Natural killer cell (primary cell): ENCODE measurements around the gene FRAS1. TPM values are rescaled to one million over a fixed set of nuclear protein-coding genes. Genes with fewer than 3 reads are reported as not detected.

ENCODE experiments used
- ATAC-seq, 3 donors: fragments of 150-1000 bp in 2 of 3; fragments of 200-7000 bp in 1 of 3; cut with Tn5 transposase; 1 replicate in 1 of 3; 2 replicates in 2 of 3; pipeline ENCODE4 v1.10.0; 2021; ENCODE audit warnings: mild to moderate bottlenecking in 2 of 3, moderate library complexity in 2 of 3
- DNase-seq, 2 donors: peaks; one replicate each; pipeline versions ENCODE4 v3.0.0 to v3.0.0-alpha.2; 2013 to 2021; ENCODE audit warnings: mixed read lengths in 1 of 2
- H3K27ac ChIP-seq: one replicate; pipeline ENCODE4 v1.5.1; 2013; ENCODE audit warnings: mild to moderate bottlenecking, low read length
- H3K27me3 ChIP-seq: one replicate; pipeline ENCODE4 v1.6.1; 2013; ENCODE audit warnings: low read length; ENCODE audit not compliant: control insufficient read depth, insufficient read depth
- H3K36me3 ChIP-seq: one replicate; pipeline ENCODE4 v1.6.1; 2013; ENCODE audit warnings: low read length; ENCODE audit not compliant: control insufficient read depth, insufficient read depth
- H3K4me1 ChIP-seq: one replicate; pipeline ENCODE4 v1.6.1; 2013; ENCODE audit warnings: low read length; ENCODE audit not compliant: control insufficient read depth, insufficient read depth
- H3K4me3 ChIP-seq: one replicate; pipeline ENCODE4 v1.5.1; 2013; ENCODE audit warnings: low read length
- H3K9me3 ChIP-seq: one replicate; pipeline ENCODE4 v1.6.1; 2013; ENCODE audit warnings: low read length; ENCODE audit not compliant: control insufficient read depth, insufficient read depth
- H3K27ac Mint-ChIP-seq, 2 donors: one replicate each; pipeline ENCODE4 v1.8.0; 2022; ENCODE audit warnings: mild to moderate bottlenecking in 2 of 2, mixed read lengths in 2 of 2, moderate library complexity in 1 of 2
- H3K27me3 Mint-ChIP-seq, 2 donors: one replicate each; pipeline ENCODE4 v1.8.0; 2022; ENCODE audit warnings: low read depth in 2 of 2, mixed read lengths in 2 of 2
- H3K36me3 Mint-ChIP-seq: one replicate; pipeline ENCODE4 v1.8.0; 2022; ENCODE audit warnings: mixed read lengths
- H3K4me1 Mint-ChIP-seq, 2 donors: one replicate each; pipeline ENCODE4 v1.8.0; 2022; ENCODE audit warnings: mixed read lengths in 2 of 2
- H3K4me3 Mint-ChIP-seq: one replicate; pipeline ENCODE4 v1.8.0; 2022; ENCODE audit warnings: mild to moderate bottlenecking, moderate library complexity, mixed read lengths
- H3K9me3 Mint-ChIP-seq, 2 donors: one replicate each; pipeline ENCODE4 v1.8.0; 2022; ENCODE audit warnings: mixed read lengths in 2 of 2
- CTCF ChIP-seq: fragments of 200-600 bp; IDR thresholded peaks from one replicate; pipeline ENCODE4 v1.8.0; 2022; ENCODE audit warnings: antibody characterized with exemption
- WGBS: methylation state at CpG from one replicate; pipeline ENCODE4 v1.1.7; 2013; ENCODE audit warnings: missing lambda C conversion rate; ENCODE audit not compliant: insufficient coverage; 5-methylcytosine and 5-hydroxymethylcytosine counted together
- intact Hi-C: fragments of 100-400 bp; cut with micrococcal nuclease; formaldehyde crosslinking; loops from one replicate; pipeline ENCODE4 v1.14.2; 2022
- total RNA-seq, 4 donors: library from RNA; stranded (reverse); fragments of 120-200 nt in 1 of 4; gene quantifications; one replicate each; pipeline versions ENCODE4 v1.2.3 to v1.2.4, GENCODE V29; 2013 to 2022

FRAS1 gene
- total RNA-seq, 3 donors from 2014 or later (not counting 1 experiment from before 2014, with no cell fraction given) = 0.15 to 0.31 TPM; not detected in 1

DNA sequence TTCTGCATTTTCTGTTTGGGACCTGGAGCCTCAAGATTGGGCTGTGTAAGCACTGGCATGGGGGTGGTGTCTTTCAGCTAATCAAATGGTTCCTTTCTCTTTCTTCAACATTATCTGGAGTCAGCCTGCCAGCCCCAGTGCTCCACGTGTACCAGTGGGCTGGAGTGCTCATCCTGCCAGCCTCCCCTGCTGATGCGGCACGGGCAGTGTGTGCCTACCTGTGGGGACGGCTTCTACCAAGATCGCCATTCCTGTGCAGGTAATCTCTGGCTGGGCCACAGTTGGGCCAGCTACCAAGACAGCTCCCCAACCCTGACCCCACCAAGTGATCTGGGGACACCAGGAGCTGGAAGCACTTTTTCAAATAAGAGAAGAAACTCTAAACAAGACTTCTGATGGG, 229.2 kb downstream of the FRAS1 start:
- peaks cover 6 to 29% of the 10 kb centered on the region in 2 donors for H3K27me3 Mint-ChIP-seq
- Histone ChIP-seq H3K4me3 (no peak overlapping the region), H3K36me3 (no peaks in the 10 kb centered on the region), H3K27ac (no peak overlapping the region), H3K9me3 (no peaks in the 10 kb centered on the region), H3K27me3 (no peaks in the 10 kb centered on the region), H3K4me1 (no peaks in the 10 kb centered on the region)
- no peak for ATAC-seq
- no peak overlapping the region for H3K4me3 Mint-ChIP-seq
- peaks cover 0 to 2% of the 10 kb centered on the region in 2 donors for H3K9me3 Mint-ChIP-seq
- WGBS = 90% methylated on average over 5 of the region's 5 CpGs
- intact Hi-C loops = no loop called here
- no peaks in the 10 kb centered on the region for H3K4me1 Mint-ChIP-seq
- H3K27ac Mint-ChIP-seq = no peak overlapping the region
- H3K36me3 Mint-ChIP-seq = no peaks in the 10 kb centered on the region
- no peak for TF ChIP-seq CTCF
- DNase-seq = no peak

GRCh38 chr4:78288327-78288726, 231.2 kb downstream of the FRAS1 start:
- intact Hi-C loops = no loop called here
- H3K4me1 ChIP-seq = no peaks in the 10 kb centered on the region
- Mint-ChIP-seq H3K27me3 (peaks cover 3 to 9% of the 10 kb centered on the region in 2 donors), H3K36me3 (no peaks in the 10 kb centered on the region), H3K9me3 (peaks cover 0 to 2% of the 10 kb centered on the region in 2 donors), H3K4me3 (no peak overlapping the region), H3K4me1 (no peaks in the 10 kb centered on the region), H3K27ac (no peak overlapping the region)
- H3K9me3 ChIP-seq = no peaks in the 10 kb centered on the region
- no CpG with 5 or more reads among the region's 2 CpGs for WGBS
- no peak overlapping the region for H3K27ac ChIP-seq
- DNase-seq = no peak
- no peaks in the 10 kb centered on the region for H3K36me3 ChIP-seq
- no peaks in the 10 kb centered on the region for H3K27me3 ChIP-seq
- H3K4me3 ChIP-seq = no peak overlapping the region
- ATAC-seq = no peak
- no peak for TF ChIP-seq CTCF

DNA sequence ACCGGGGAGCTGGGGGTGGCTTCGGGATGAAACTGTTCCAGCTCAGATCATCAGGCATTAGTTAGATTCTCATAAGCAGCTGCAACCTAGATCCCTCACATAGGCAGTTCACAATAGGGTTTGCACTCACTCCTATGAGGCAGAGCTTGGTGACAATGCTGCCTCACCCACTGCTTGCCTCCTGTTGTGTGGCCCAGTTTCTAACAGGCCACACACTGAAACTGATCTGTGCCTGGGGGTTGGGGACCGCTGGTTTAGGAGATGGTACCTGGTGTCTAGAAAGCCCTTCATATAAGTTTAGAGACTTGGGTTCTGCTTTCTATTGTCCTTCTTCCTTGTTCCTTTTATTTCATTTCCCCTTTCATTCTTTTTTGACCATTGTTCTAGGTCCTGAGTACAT, 234.2 kb downstream of the FRAS1 start:
- Mint-ChIP-seq H3K4me3 (no peak overlapping the region), H3K9me3 (peaks cover 0 to 2% of the 10 kb centered on the region in 2 donors), H3K36me3 (no peaks in the 10 kb centered on the region), H3K27me3 (peaks cover 2 to 15% of the 10 kb centered on the region in 2 donors), H3K27ac (no peak overlapping the region), H3K4me1 (no peaks in the 10 kb centered on the region)
- no peak for DNase-seq
- Histone ChIP-seq H3K27ac (no peak overlapping the region), H3K4me3 (no peak overlapping the region), H3K27me3 (no peaks in the 10 kb centered on the region), H3K9me3 (no peaks in the 10 kb centered on the region), H3K4me1 (no peaks in the 10 kb centered on the region), H3K36me3 (no peaks in the 10 kb centered on the region)
- ATAC-seq = no peak
- intact Hi-C loops = no loop called here
- no peak for TF ChIP-seq CTCF
- 98% methylated on average over 3 of the region's 3 CpGs for WGBS

- Histone ChIP-seq H3K4me3 (no peak overlapping the region), H3K4me1 (no peaks in the 10 kb centered on the region), H3K27ac (no peak overlapping the region), H3K9me3 (no peaks in the 10 kb centered on the region), H3K36me3 (no peaks in the 10 kb centered on the region), H3K27me3 (no peaks in the 10 kb centered on the region)
- H3K27me3 Mint-ChIP-seq = peaks cover 3 to 23% of the 10 kb centered on the region in 2 donors
- H3K4me1 Mint-ChIP-seq = no peaks in the 10 kb centered on the region
- TF ChIP-seq CTCF = no peak
- H3K27ac Mint-ChIP-seq = no peak overlapping the region
- H3K36me3 Mint-ChIP-seq = no peaks in the 10 kb centered on the region
- DNase-seq (no peak), ATAC-seq (no peak)
- H3K4me3 Mint-ChIP-seq = no peak overlapping the region
- intact Hi-C loops = no loop called here
- 91% methylated on average over 2 of the region's 2 CpGs for WGBS
- no peaks in the 10 kb centered on the region for H3K9me3 Mint-ChIP-seq
Measured at GRCh38 chr4:78292341-78292740, 235.2 kb downstream of the FRAS1 start.
